Upper lobe of left lung (tissue), 4 donors: ENCODE results near the gene KCNC1.

Experiments used
- EP300 ChIP-seq, 4 donors: sonication (generic); formaldehyde crosslinking; IDR thresholded peaks; one replicate each; pipeline ENCODE4 v1.5.1; 2017; ENCODE audit warnings: antibody characterized with exemption in 4 of 4, control low read depth in 2 of 4
- POLR2A ChIP-seq, 4 donors: fragments of 450-650 bp; IDR thresholded peaks; one replicate each; pipeline ENCODE4 v1.5.1; 2016 to 2017; ENCODE audit warnings: antibody characterized with exemption in 4 of 4, mild to moderate bottlenecking in 2 of 4
- POLR2AphosphoS5 ChIP-seq, 2 donors: sonication (generic); formaldehyde crosslinking; IDR thresholded peaks; one replicate each; pipeline ENCODE4 v1.5.1; 2017; ENCODE audit warnings: antibody characterized with exemption in 2 of 2
- TF ChIP-seq, protein P1 (sequence below), 6 experiments: fragments of 450-650 bp in 4 of 6; fragments of 200-600 bp in 2 of 6; sonication (generic) in 2 of 6; IDR thresholded peaks; one replicate each; pipeline ENCODE4 v1.5.1; 2016 to 2019; ENCODE audit warnings: antibody characterized with exemption in 6 of 6

DNA sequence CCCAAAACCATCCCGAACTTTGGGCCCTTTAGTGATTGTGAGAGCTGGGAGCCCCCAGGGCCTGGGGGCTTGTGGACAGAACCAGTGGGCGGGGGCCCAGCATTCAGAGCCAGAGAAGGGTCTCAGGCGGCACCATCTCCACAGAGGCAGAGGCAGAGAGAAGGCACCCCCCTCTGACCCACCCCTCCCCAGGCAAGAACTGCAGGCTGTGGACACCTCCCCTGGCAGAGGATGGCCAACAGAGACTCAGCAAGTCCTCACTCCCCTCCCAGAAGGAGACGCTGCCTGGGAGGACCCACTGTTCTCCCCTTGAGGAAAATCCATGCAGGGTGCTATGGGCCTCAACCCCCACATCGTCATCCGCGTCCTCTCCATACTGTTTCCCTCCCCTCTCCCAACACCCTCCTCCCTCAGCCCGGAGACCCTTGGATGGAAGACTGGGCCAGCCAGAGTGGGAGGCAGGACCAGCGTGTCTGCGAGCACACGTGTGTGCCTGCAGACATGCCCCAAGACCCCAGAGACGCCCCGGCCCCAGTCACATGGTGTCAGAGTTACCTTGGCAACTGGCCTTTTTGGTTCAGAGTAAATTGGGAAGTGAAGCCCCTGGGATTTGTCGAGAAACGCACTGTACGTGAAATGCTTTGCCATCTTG lies 42.6 kb downstream of the KCNC1 start:
- TF ChIP-seq, protein P1, sequence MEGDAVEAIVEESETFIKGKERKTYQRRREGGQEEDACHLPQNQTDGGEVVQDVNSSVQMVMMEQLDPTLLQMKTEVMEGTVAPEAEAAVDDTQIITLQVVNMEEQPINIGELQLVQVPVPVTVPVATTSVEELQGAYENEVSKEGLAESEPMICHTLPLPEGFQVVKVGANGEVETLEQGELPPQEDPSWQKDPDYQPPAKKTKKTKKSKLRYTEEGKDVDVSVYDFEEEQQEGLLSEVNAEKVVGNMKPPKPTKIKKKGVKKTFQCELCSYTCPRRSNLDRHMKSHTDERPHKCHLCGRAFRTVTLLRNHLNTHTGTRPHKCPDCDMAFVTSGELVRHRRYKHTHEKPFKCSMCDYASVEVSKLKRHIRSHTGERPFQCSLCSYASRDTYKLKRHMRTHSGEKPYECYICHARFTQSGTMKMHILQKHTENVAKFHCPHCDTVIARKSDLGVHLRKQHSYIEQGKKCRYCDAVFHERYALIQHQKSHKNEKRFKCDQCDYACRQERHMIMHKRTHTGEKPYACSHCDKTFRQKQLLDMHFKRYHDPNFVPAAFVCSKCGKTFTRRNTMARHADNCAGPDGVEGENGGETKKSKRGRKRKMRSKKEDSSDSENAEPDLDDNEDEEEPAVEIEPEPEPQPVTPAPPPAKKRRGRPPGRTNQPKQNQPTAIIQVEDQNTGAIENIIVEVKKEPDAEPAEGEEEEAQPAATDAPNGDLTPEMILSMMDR (IDR thresholded peaks at IDR 0.05): no peak
- TF ChIP-seq POLR2AphosphoS5 (IDR thresholded peaks at IDR 0.05) (no peak), POLR2A (IDR thresholded peaks at IDR 0.05) (no peak), EP300 (IDR thresholded peaks at IDR 0.05) (no peak)
